HAP-1 (cell line): ENCODE results near the gene ZNF526.
"Not testable (repeated sequence)": the region's sequence is repeated elsewhere in the genome, so short reads cannot be mapped to it uniquely, and the experiment has no call there.

Experiments used
- DNase-seq, 2 experiments: peaks; one replicate each; pipeline ENCODE4 v3.0.0-alpha.2; 2016 to 2020; ENCODE audit warnings: low spot score in 2 of 2
- H3K27me3 ChIP-seq: fragments of 250-450 bp; sonication (Bioruptor Pico); 2 replicates; pipeline ENCODE4 v1.5.1; 2020; ENCODE audit warnings: low read depth, mild to moderate bottlenecking, moderate library complexity
- H3K36me3 ChIP-seq: fragments of 250-450 bp; sonication (Bioruptor Pico); replicated peaks from 2 replicates; pipeline ENCODE4 v1.5.1; 2020; ENCODE audit warnings: mild to moderate bottlenecking
- H3K4me1 ChIP-seq: fragments of 250-450 bp; sonication (Bioruptor Pico); 2 replicates; pipeline ENCODE4 v1.5.1; 2020; ENCODE audit warnings: mild to moderate bottlenecking
- H3K4me3 ChIP-seq: fragments of 250-450 bp; sonication (Bioruptor Pico); 2 replicates; pipeline ENCODE4 v1.5.1; 2020; ENCODE audit warnings: mild to moderate bottlenecking, moderate library complexity
- H3K9me3 ChIP-seq: fragments of 250-450 bp; sonication (Bioruptor Pico); 2 replicates; pipeline ENCODE4 v1.5.1; 2020; ENCODE audit warnings: mild to moderate bottlenecking, moderate library complexity
- in situ Hi-C: fragments of 300-500 bp; cut with MboI; formaldehyde crosslinking; loops from 3 replicates; pipeline ENCODE4 v1.14.3; 2020; ENCODE audit warnings: low sequenced_read_pairs, inconsistent platforms, mixed read lengths

ZNF526 gene

GRCh38 chr19:42250183-42250665 lies 30.1 kb downstream of the ZNF526 start:
- Histone ChIP-seq H3K4me1 (peaks cover 12% of the 10 kb centered on the region), H3K4me3 (no peak overlapping the region), H3K36me3 (peaks cover 24% of the 10 kb centered on the region), H3K27me3 (no peaks in the 10 kb centered on the region), H3K9me3 (no peaks in the 10 kb centered on the region)
- no peak for DNase-seq
- in situ Hi-C loops: no loop called here

GRCh38 chr19:42250666-42251531 lies 30.8 kb downstream of the ZNF526 start:
- no peak for DNase-seq
- Histone ChIP-seq H3K27me3 (no peaks in the 10 kb centered on the region), H3K4me3 (no peak overlapping the region), H3K36me3 (peaks cover 24% of the 10 kb centered on the region), H3K9me3 (no peaks in the 10 kb centered on the region), H3K4me1 (peaks cover 15% of the 10 kb centered on the region)
- in situ Hi-C loops: no loop called here

- peaks cover 20% of the 10 kb centered on the region for H3K4me1 ChIP-seq
- H3K36me3 ChIP-seq: peaks cover 24% of the 10 kb centered on the region
- in situ Hi-C loops: no loop called here
- H3K9me3 ChIP-seq: no peaks in the 10 kb centered on the region
- DNase-seq: no peak
- H3K27me3 ChIP-seq: no peaks in the 10 kb centered on the region
- 0 out of 2 replicates have a peak overlapping the region, but pooled peaks have one; percentile 3 for H3K4me3 ChIP-seq
Measured at GRCh38 chr19:42251572-42252358, 31.7 kb downstream of the ZNF526 start.

GRCh38 chr19:42252365-42253244 lies 32.5 kb downstream of the ZNF526 start:
- peaks cover 24% of the 10 kb centered on the region for H3K36me3 ChIP-seq
- peak; percentile 32 to 47 for DNase-seq
- peaks cover 20% of the 10 kb centered on the region for H3K4me1 ChIP-seq
- peak overlapping the region; percentile 94 for H3K4me3 ChIP-seq
- no peaks in the 10 kb centered on the region for H3K9me3 ChIP-seq
- H3K27me3 ChIP-seq: no peaks in the 10 kb centered on the region
- in situ Hi-C loops: no loop called here

GRCh38 chr19:42253245-42254088 lies 33.4 kb downstream of the ZNF526 start:
- in situ Hi-C loops: no loop called here

GRCh38 chr19:42254089-42254849 lies 34.2 kb downstream of the ZNF526 start:
- Histone ChIP-seq H3K4me3 (peak overlapping the region; percentile 94), H3K9me3 (no peaks in the 10 kb centered on the region), H3K4me1 (peaks cover 20% of the 10 kb centered on the region), H3K36me3 (peaks cover 17% of the 10 kb centered on the region), H3K27me3 (no peaks in the 10 kb centered on the region)
- in situ Hi-C loops: no loop called here
- DNase-seq: peak; percentile 76 to 84

More at GRCh38 chr19:42253245-42254088, 33.4 kb downstream of the ZNF526 start:
- peak overlapping the region; percentile 94 for H3K4me3 ChIP-seq
- no peaks in the 10 kb centered on the region for H3K27me3 ChIP-seq
- peaks cover 20% of the 10 kb centered on the region for H3K4me1 ChIP-seq
- no peaks in the 10 kb centered on the region for H3K9me3 ChIP-seq
- peaks cover 24% of the 10 kb centered on the region for H3K36me3 ChIP-seq
- peak; percentile 45 to 89 for DNase-seq

GRCh38 chr19:42254850-42255765 lies 35.0 kb downstream of the ZNF526 start, which contains the start of gene ERF:
TSS of gene ERF (minus strand) at chr19:42255128. CDS start at chr19:42254999, 129 bp downstream.
- peak; percentile 81 to 95 for DNase-seq
- peaks cover 9% of the 10 kb centered on the region for H3K36me3 ChIP-seq
- peak within 1 kb of the TSS; percentile 94 for H3K4me3 ChIP-seq
- in situ Hi-C loops: no loop called here
- H3K4me1 ChIP-seq: peaks cover 20% of the 10 kb centered on the region
- no peaks in the 10 kb centered on the region for H3K9me3 ChIP-seq
- H3K27me3 ChIP-seq: no peaks in the 10 kb centered on the region

GRCh38 chr19:42255766-42256745 lies 35.9 kb downstream of the ZNF526 start:
- in situ Hi-C loops: no loop called here
- no peaks in the 10 kb centered on the region for H3K27me3 ChIP-seq
- DNase-seq: peak; percentile 64 to 73
- peaks cover 20% of the 10 kb centered on the region for H3K4me1 ChIP-seq
- peak overlapping the region; percentile 94 for H3K4me3 ChIP-seq
- no peaks in the 10 kb centered on the region for H3K9me3 ChIP-seq
- peaks cover 4% of the 10 kb centered on the region for H3K36me3 ChIP-seq

GRCh38 chr19:42257842-42258241 lies 37.7 kb downstream of the ZNF526 start:
- H3K27me3 ChIP-seq, H3K9me3 ChIP-seq, DNase-seq, H3K4me1 ChIP-seq, in situ Hi-C loops, H3K4me3 ChIP-seq, H3K36me3 ChIP-seq: not testable (repeated sequence)

- Histone ChIP-seq H3K27me3 (no peaks in the 10 kb centered on the region), H3K4me1 (no peaks in the 10 kb centered on the region), H3K9me3 (no peaks in the 10 kb centered on the region), H3K36me3 (no peaks in the 10 kb centered on the region), H3K4me3 (no peak overlapping the region)
- no peak for DNase-seq
- in situ Hi-C loops: no loop called here
Measured at GRCh38 chr19:42261763-42262162, 41.7 kb downstream of the ZNF526 start.
